ENCODE results near the gene C6orf47. TPM values are rescaled to one million over a fixed set of nuclear protein-coding genes. Genes with fewer than 3 reads are reported as not detected.

The C6orf47 gene
- total and polyA plus RNA-seq, 2 of the 13 experiments (the other 11 are each of a cell fraction or from before 2014, with no cell fraction given), result 1.7 to 18.1 TPM

- no peak for TF ChIP-seq ZNF251 (CRISPR knock-in tag; IDR thresholded peaks at IDR 0.05)
- TF ChIP-seq ZSCAN21 (CRISPR knock-in tag; IDR thresholded peaks at IDR 0.05; ENCODE audit: borderline replicate concordance), result 0 out of 2 replicates have a peak, but pooled peaks have one; percentile 50
- peak; percentile 54 for TF ChIP-seq RBFOX2 (IDR thresholded peaks at IDR 0.05; ENCODE audit: low read depth, low read length)
- TF ChIP-seq POLR2G (IDR thresholded peaks at IDR 0.05; ENCODE audit: low read depth, low read length), result peak; percentile 63; the same call in 1 of the 2 replicates
- TF ChIP-seq ZBTB42 (CRISPR knock-in tag; IDR thresholded peaks at IDR 0.05), result peak; percentile 18; the same call in 1 of the 2 replicates
- no peak for TF ChIP-seq ZNF432 (CRISPR knock-in tag; IDR thresholded peaks at IDR 0.05; ENCODE audit: borderline replicate concordance)
- TF ChIP-seq, protein P1, sequence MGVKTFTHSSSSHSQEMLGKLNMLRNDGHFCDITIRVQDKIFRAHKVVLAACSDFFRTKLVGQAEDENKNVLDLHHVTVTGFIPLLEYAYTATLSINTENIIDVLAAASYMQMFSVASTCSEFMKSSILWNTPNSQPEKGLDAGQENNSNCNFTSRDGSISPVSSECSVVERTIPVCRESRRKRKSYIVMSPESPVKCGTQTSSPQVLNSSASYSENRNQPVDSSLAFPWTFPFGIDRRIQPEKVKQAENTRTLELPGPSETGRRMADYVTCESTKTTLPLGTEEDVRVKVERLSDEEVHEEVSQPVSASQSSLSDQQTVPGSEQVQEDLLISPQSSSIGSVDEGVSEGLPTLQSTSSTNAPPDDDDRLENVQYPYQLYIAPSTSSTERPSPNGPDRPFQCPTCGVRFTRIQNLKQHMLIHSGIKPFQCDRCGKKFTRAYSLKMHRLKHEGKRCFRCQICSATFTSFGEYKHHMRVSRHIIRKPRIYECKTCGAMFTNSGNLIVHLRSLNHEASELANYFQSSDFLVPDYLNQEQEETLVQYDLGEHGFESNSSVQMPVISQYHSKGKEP (CRISPR knock-in tag; IDR thresholded peaks at IDR 0.05), result no peak
- no peak for TF ChIP-seq ZNF7 (CRISPR knock-in tag; IDR thresholded peaks at IDR 0.05)
- no peak for TF ChIP-seq THAP8 (CRISPR knock-in tag; IDR thresholded peaks at IDR 0.05; ENCODE audit: borderline replicate concordance)
- 0 out of 2 replicates have a peak, but pooled peaks have one; percentile 54 for TF ChIP-seq CENPT (CRISPR knock-in tag; IDR thresholded peaks at IDR 0.05; ENCODE audit: low read depth)
- TF ChIP-seq POLR2AphosphoS5 (IDR thresholded peaks at IDR 0.05; ENCODE audit: low read depth, low read length), result 0 out of 2 replicates have a peak, but pooled peaks have one; percentile 25
- peak; percentile 68 for TF ChIP-seq ZBTB21 (CRISPR knock-in tag; IDR thresholded peaks at IDR 0.05)
- 0 out of 2 replicates have a peak, but pooled peaks have one; percentile 9 for TF ChIP-seq SIX4 (CRISPR knock-in tag; IDR thresholded peaks at IDR 0.05)
- no peak for TF ChIP-seq ZNF879 (CRISPR knock-in tag; IDR thresholded peaks at IDR 0.05)
- TF ChIP-seq, protein P2, sequence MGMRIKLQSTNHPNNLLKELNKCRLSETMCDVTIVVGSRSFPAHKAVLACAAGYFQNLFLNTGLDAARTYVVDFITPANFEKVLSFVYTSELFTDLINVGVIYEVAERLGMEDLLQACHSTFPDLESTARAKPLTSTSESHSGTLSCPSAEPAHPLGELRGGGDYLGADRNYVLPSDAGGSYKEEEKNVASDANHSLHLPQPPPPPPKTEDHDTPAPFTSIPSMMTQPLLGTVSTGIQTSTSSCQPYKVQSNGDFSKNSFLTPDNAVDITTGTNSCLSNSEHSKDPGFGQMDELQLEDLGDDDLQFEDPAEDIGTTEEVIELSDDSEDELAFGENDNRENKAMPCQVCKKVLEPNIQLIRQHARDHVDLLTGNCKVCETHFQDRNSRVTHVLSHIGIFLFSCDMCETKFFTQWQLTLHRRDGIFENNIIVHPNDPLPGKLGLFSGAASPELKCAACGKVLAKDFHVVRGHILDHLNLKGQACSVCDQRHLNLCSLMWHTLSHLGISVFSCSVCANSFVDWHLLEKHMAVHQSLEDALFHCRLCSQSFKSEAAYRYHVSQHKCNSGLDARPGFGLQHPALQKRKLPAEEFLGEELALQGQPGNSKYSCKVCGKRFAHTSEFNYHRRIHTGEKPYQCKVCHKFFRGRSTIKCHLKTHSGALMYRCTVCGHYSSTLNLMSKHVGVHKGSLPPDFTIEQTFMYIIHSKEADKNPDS (CRISPR knock-in tag; IDR thresholded peaks at IDR 0.05), result no peak
- TF ChIP-seq MAZ (IDR thresholded peaks at IDR 0.05; ENCODE audit: borderline replicate concordance, low read depth, low read length), result no peak
- 0 out of 2 replicates have a peak, but pooled peaks have one; percentile 11 for TF ChIP-seq MAZ (CRISPR knock-in tag; IDR thresholded peaks at IDR 0.05; ENCODE audit: low read depth)
- TF ChIP-seq ATF7-NPFF (CRISPR knock-in tag; IDR thresholded peaks at IDR 0.05; ENCODE audit: low read depth), result no peak
- TF ChIP-seq TIGD3 (CRISPR knock-in tag; IDR thresholded peaks at IDR 0.05; ENCODE audit: borderline replicate concordance), result 0 out of 2 replicates have a peak, but pooled peaks have one; percentile 50
- peak; percentile 52 for TF ChIP-seq HNRNPK (IDR thresholded peaks at IDR 0.05; ENCODE audit: low read depth, low read length, poor library complexity, severe bottlenecking)
- TF ChIP-seq ZNF652 (CRISPR knock-in tag; IDR thresholded peaks at IDR 0.05; ENCODE audit: borderline replicate concordance, low read depth), result 0 out of 2 replicates have a peak, but pooled peaks have one; percentile 24
These were observed 3.0 kb downstream of the C6orf47 start (continued) for GRCh38 chr6:31657406-31658157.

Measured in HepG2 (cell line).